ENCODE data around the gene DHRSX.
"Not testable (repeated sequence)": the region's sequence is repeated elsewhere in the genome, so short reads cannot be mapped to it uniquely, and the experiment has no call there.

The DHRSX gene

GRCh38 chrX:2237976-2238375 is 262.8 kb downstream of the DHRSX start:
- no peak for TF ChIP-seq POLR2A (IDR thresholded peaks at IDR 0.05; ENCODE audit: low read depth, low read length)
- no peak for FAIRE-seq
- DNase-seq (ENCODE audit: insufficient read length, low spot score): no peak

DNA sequence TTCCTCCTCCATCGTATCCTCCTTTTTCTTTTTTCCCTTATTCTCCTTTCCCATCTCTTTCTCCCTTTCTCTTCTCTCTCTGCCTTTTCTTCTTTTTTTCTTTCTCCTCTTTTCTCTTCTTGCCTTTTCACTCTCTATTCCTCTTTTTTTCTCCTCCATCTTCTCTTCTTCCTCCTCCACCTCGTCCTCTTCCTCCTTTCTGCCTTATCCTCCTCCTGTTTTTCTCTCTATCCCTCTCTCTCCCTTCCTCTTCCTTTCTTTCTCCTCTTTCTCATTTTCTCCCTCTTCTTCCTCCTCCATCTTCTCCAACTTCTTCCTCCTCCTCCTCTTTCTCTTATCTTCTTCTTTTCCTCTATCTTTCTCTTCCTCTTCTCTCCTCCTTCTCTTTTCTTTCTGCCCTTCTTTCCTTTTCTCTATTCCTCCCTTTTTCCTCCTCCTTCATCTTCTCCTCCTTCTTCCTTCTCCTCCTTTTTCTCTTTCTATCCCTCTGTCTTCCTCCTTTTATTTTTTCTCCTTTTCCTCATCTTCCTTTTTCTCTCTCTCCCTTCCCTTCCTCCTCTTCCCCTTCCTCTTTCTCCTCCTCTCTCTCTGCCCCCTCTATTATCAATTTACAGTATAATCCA is 269.1 kb downstream of the DHRSX start:
- no peak for TF ChIP-seq POLR2A (IDR thresholded peaks at IDR 0.05; ENCODE audit: low read depth, low read length)
- FAIRE-seq (no peak), DNase-seq (ENCODE audit: insufficient read length, low spot score) (no peak)

GRCh38 chrX:2230457-2230856 is 270.3 kb downstream of the DHRSX start:
- no peak for TF ChIP-seq POLR2A (IDR thresholded peaks at IDR 0.05; ENCODE audit: low read depth, low read length)
- FAIRE-seq (no peak), DNase-seq (ENCODE audit: insufficient read length, low spot score) (no peak)

- no peak for TF ChIP-seq POLR2A (IDR thresholded peaks at IDR 0.05; ENCODE audit: low read depth, low read length)
- DNase-seq (ENCODE audit: insufficient read length, low spot score): no peak
- no peak for FAIRE-seq
These were observed 272.2 kb downstream of the DHRSX start for GRCh38 chrX:2228536-2228935.

- FAIRE-seq (no peak), DNase-seq (ENCODE audit: insufficient read length, low spot score) (no peak)
- no peak for TF ChIP-seq POLR2A (IDR thresholded peaks at IDR 0.05; ENCODE audit: low read depth, low read length)
These were observed 273.7 kb downstream of the DHRSX start for GRCh38 chrX:2226906-2227656.

DNA sequence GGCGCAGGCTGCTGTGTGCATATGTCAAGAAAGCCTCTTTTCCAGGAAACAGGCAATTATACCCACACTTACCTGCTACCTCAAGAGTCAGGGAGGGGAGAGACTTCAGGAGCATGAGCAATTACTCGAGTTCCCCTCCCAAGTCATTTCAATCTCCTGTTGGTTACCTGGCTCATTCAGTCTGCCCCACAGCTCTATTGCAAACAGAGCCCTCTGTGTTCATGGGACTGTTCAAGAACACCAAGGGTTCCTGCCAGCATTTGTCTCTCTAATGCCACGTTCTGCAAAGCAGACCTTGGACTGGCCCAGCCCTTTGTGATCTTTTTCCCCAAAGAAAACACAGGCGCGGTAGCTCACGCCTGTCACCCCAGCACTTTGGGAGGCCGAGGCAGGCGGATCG is 274.6 kb downstream of the DHRSX start:
- no peak for TF ChIP-seq POLR2A (IDR thresholded peaks at IDR 0.05; ENCODE audit: low read depth, low read length)
- no peak for DNase-seq (ENCODE audit: insufficient read length, low spot score)
- FAIRE-seq: no peak

DNA sequence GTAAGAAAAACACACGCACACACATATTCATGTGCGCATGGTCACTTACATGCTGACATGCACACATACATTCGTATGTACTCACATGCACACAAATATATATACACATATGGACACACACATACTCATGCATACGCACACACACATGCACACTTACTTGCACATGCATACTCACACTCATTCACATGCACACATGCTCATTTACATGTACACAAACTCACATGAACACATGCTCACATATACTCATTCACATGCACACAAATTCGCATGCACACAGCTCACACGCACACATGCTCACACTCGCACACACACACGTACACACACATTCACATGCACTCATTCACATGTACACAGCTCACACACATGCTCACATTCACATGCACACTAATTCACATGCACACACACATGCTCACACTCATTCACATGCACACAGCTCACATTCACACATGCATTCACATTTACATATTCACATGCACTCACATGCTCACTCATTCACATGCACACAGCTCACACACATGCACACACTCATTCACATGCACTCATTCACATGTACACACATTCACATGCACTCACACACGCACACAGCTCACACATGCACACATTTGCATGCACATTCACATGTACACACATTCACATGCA is 276.1 kb downstream of the DHRSX start:
- FAIRE-seq: no peak
- no peak for DNase-seq (ENCODE audit: insufficient read length, low spot score)
- no peak for TF ChIP-seq POLR2A (IDR thresholded peaks at IDR 0.05; ENCODE audit: low read depth, low read length)

- FAIRE-seq (no peak), DNase-seq (ENCODE audit: insufficient read length, low spot score) (no peak)
- TF ChIP-seq POLR2A (IDR thresholded peaks at IDR 0.05; ENCODE audit: low read depth, low read length): no peak
These were observed 276.6 kb downstream of the DHRSX start for GRCh38 chrX:2224161-2224560.

- DNase-seq (ENCODE audit: insufficient read length, low spot score): no peak
- TF ChIP-seq POLR2A (IDR thresholded peaks at IDR 0.05; ENCODE audit: low read depth, low read length): no peak
- FAIRE-seq: no peak
These were observed 279.8 kb downstream of the DHRSX start for GRCh38 chrX:2220829-2221567.

DNA sequence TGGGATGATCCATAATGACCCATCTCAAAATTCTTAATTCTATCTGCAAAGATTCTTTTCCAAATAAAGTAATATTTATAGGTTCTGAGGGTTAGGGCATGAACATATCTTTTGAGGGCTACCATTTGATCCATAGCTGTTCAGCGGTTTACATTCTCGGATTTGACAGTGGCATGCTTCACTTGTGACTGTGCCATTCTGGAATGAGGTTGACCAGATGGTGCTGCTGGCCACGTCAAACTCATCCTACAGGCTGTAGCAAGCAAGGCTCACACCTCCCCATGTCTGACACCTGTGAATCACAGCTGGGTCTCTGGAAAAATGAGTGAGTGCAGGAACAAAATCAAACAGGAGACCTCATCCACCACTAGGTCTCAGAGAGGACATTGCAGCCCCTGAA is 280.5 kb downstream of the DHRSX start:
- no peak for DNase-seq (ENCODE audit: insufficient read length, low spot score)
- no peak for FAIRE-seq
- TF ChIP-seq POLR2A (IDR thresholded peaks at IDR 0.05; ENCODE audit: low read depth, low read length): no peak

- not testable (repeated sequence) for FAIRE-seq; DNase-seq (ENCODE audit: insufficient read length, low spot score)
These were observed 286.5 kb downstream of the DHRSX start for GRCh38 chrX:2214138-2214823.

DNA sequence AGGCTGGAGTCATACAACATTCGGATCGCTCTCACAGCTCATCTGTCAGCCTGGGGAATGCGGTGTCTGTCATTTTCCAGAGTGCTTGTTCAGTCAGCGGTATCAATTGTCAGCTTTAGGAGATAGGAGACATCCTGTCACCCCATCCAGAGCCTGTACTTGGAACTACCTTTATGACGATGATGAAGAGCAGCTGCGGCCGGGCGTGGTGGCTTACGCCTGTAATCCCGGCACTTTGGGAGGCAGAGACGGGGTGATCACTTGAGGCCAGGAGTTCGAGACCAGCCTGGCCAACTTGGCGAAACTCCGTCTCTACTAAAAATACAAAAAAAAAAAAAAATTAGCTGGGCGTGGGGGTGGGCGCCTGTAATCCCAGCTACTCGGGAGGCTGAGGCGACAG is 289.1 kb downstream of the DHRSX start:
- DNase-seq (ENCODE audit: insufficient read length, low spot score); FAIRE-seq: not testable (repeated sequence)

- no peak for TF ChIP-seq POLR2A (IDR thresholded peaks at IDR 0.05; ENCODE audit: low read depth, low read length)
- no peak for FAIRE-seq
- no peak for DNase-seq (ENCODE audit: insufficient read length, low spot score)
These were observed 307.5 kb downstream of the DHRSX start for GRCh38 chrX:2193273-2193592.
